Vagina (tissue), 2 donors: ENCODE measurements around the gene PAPPA.

Source experiments
- POLR2A ChIP-seq, 2 donors: fragments of 450-650 bp; IDR thresholded peaks; one replicate each; pipeline ENCODE4 v1.6.1; 2017; ENCODE audit warnings: antibody characterized with exemption in 2 of 2, mild to moderate bottlenecking in 2 of 2, moderate library complexity in 2 of 2
- TF ChIP-seq, protein P1 (sequence below), 3 experiments: fragments of 450-650 bp in 2 of 3; fragments of 200-600 bp in 1 of 3; sonication (generic) in 1 of 3; IDR thresholded peaks; one replicate each; pipeline ENCODE4 v1.5.1; 2017 to 2019; ENCODE audit warnings: antibody characterized with exemption in 3 of 3, mild to moderate bottlenecking in 2 of 3, moderate library complexity in 2 of 3

DNA sequence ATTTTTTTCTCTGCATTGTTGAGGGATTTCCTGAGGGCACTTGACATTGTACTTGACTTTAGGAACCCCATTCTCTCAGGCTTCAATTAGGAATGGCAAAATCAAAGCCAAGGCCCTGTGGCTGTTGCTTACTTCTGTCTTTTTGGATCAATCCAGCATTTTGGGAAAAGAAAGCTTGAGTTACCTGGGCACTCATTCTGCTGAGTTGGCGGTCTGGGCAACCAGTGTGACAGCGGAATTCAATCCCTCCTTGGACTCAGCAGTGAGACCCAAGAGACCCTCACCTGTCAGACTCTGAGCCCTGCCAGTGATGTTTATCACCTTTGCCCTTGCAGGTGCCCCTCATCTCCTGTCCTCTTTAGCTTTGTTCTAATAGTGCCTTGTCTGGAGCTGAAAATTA, 225.3 kb downstream of the PAPPA start:
- TF ChIP-seq, protein P1, sequence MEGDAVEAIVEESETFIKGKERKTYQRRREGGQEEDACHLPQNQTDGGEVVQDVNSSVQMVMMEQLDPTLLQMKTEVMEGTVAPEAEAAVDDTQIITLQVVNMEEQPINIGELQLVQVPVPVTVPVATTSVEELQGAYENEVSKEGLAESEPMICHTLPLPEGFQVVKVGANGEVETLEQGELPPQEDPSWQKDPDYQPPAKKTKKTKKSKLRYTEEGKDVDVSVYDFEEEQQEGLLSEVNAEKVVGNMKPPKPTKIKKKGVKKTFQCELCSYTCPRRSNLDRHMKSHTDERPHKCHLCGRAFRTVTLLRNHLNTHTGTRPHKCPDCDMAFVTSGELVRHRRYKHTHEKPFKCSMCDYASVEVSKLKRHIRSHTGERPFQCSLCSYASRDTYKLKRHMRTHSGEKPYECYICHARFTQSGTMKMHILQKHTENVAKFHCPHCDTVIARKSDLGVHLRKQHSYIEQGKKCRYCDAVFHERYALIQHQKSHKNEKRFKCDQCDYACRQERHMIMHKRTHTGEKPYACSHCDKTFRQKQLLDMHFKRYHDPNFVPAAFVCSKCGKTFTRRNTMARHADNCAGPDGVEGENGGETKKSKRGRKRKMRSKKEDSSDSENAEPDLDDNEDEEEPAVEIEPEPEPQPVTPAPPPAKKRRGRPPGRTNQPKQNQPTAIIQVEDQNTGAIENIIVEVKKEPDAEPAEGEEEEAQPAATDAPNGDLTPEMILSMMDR (IDR thresholded peaks at IDR 0.05): no peak
- no peak for TF ChIP-seq POLR2A (IDR thresholded peaks at IDR 0.05)
